Type B pancreatic cell (in vitro differentiated cells): ENCODE results near the gene GPR161. TPM values are rescaled to one million over a fixed set of nuclear protein-coding genes. Genes with fewer than 3 reads are reported as not detected.
"Not testable (repeated sequence)": the region's sequence is repeated elsewhere in the genome, so short reads cannot be mapped to it uniquely, and the experiment has no call there.

Experiments used
- DNase-seq: peaks from one replicate; pipeline ENCODE4 v3.0.0; 2021; ENCODE audit warnings: mixed read lengths; ENCODE audit not compliant: unreplicated experiment; ENCODE audit errors: extremely low spot score
- H3K27ac Mint-ChIP-seq: 2 replicates; pipeline ENCODE4 v1.8.0; 2021; ENCODE audit warnings: mild to moderate bottlenecking, mixed read lengths
- H3K27me3 Mint-ChIP-seq: 2 replicates; pipeline ENCODE4 v1.8.0; 2021; ENCODE audit warnings: mixed read lengths
- H3K36me3 Mint-ChIP-seq: 2 replicates; pipeline ENCODE4 v1.8.0; 2021; ENCODE audit warnings: mixed read lengths
- H3K4me1 Mint-ChIP-seq: one replicate; pipeline ENCODE4 v1.8.0; 2021; ENCODE audit warnings: mixed read lengths; ENCODE audit not compliant: unreplicated experiment
- H3K4me3 Mint-ChIP-seq: 2 replicates; pipeline ENCODE4 v1.8.0; 2021; ENCODE audit warnings: mild to moderate bottlenecking, mixed read lengths
- H3K9me3 Mint-ChIP-seq: 2 replicates; pipeline ENCODE4 v1.8.0; 2021; ENCODE audit warnings: mixed read lengths
- CTCF ChIP-seq: fragments of 200-600 bp; sonication (generic); conservative IDR thresholded peaks from 2 replicates; pipeline ENCODE4 v1.5.0; 2021; ENCODE audit warnings: antibody characterized with exemption, mild to moderate bottlenecking
- total RNA-seq: library from RNA; stranded (reverse); gene quantifications from 2 replicates; pipeline ENCODE4 v1.2.1, GENCODE V29; 2021; ENCODE audit warnings: low replicate concordance

GPR161 gene
- total RNA-seq, 1 donor from 2014 or later, result 32.6 TPM

DNA sequence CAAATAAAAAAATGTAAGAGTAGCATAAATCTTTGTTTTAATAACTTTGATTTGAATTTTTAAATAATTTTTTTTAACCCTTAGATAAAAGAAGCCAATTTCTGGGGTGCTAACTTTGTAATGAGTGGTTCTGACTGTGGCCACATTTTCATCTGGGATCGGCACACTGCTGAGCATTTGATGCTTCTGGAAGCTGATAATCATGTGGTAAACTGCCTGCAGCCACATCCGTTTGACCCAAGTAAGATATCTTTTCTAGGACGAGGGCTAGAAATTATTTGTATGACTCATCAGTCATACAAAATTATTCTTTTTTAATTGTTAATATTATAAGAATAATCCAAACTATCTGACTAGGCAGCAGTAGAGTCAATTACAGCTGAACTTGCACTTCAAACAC, 71.2 kb downstream of the GPR161 start:
- Mint-ChIP-seq H3K4me3 (no peak overlapping the region), H3K27me3 (no peaks in the 10 kb centered on the region), H3K4me1 (no peaks in the 10 kb centered on the region), H3K27ac (no peak overlapping the region), H3K36me3 (peaks cover 12% of the 10 kb centered on the region), H3K9me3 (no peaks in the 10 kb centered on the region)
- DNase-seq, result no peak
- TF ChIP-seq CTCF, result no peak

DNA sequence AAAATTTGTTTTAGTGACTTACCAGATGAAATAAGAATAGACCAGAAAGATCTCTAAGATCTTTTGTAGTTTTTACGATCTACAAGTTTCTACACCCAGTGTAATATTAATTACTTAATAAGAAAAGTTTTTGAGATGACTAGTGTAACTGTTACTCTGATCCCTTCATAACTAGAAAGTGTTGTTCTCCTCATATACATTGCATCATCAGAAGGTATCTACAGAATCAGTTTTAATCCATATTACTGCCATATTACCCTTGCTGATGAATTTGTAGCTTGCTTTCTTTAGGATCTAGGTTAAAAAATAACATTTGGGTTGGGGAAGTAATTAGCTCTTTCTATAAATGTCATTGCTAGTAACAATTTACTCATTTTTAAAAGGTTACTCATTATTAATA, 72.5 kb downstream of the GPR161 start:
- H3K4me1 Mint-ChIP-seq, result no peaks in the 10 kb centered on the region

DNA sequence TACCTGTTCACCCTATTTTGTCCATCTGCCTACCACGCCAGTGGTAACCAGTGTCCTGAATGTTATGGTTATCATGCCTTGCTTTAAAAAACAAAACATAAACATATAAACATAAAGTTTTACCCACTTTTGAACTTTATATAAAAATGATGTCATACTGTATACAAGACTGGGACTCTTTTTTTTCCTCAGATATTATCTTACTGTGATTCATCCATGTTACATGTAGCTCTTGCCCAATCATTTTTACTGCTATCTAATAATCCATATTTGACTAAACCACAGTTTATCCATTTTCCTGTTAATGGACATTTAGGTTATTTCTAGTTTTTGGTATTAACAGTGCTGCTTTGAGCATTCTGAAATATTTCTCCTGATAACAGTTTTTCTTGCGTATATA, 78.8 kb downstream of the GPR161 start:
- no peaks in the 10 kb centered on the region for H3K27me3 Mint-ChIP-seq
- H3K36me3 Mint-ChIP-seq, result peaks cover 8% of the 10 kb centered on the region
- H3K4me1 Mint-ChIP-seq, result no peaks in the 10 kb centered on the region
- TF ChIP-seq CTCF, result no peak
- H3K27ac Mint-ChIP-seq, result no peak overlapping the region
- no peak for DNase-seq
- H3K9me3 Mint-ChIP-seq, result no peaks in the 10 kb centered on the region
- H3K4me3 Mint-ChIP-seq, result no peak overlapping the region

More for the DNA sequence above, 72.5 kb downstream of the GPR161 start:
- DNase-seq, result no peak
- no peaks in the 10 kb centered on the region for H3K9me3 Mint-ChIP-seq
- peaks cover 12% of the 10 kb centered on the region for H3K36me3 Mint-ChIP-seq
- no peak overlapping the region for H3K4me3 Mint-ChIP-seq
- H3K27me3 Mint-ChIP-seq, result no peaks in the 10 kb centered on the region
- H3K27ac Mint-ChIP-seq, result no peak overlapping the region
- TF ChIP-seq CTCF, result no peak

- no peak for TF ChIP-seq CTCF
- no peak overlapping the region for H3K27ac Mint-ChIP-seq
- no peaks in the 10 kb centered on the region for H3K4me1 Mint-ChIP-seq
- peaks cover 8% of the 10 kb centered on the region for H3K36me3 Mint-ChIP-seq
- no peaks in the 10 kb centered on the region for H3K9me3 Mint-ChIP-seq
- no peak overlapping the region for H3K4me3 Mint-ChIP-seq
- H3K27me3 Mint-ChIP-seq, result no peaks in the 10 kb centered on the region
- DNase-seq, result no peak
Measured at GRCh38 chr1:168057355-168057754, 79.4 kb downstream of the GPR161 start.

- not testable (repeated sequence) for H3K4me1 Mint-ChIP-seq, H3K27me3 Mint-ChIP-seq, H3K27ac Mint-ChIP-seq, H3K36me3 Mint-ChIP-seq, H3K9me3 Mint-ChIP-seq, DNase-seq, H3K4me3 Mint-ChIP-seq
Measured at GRCh38 chr1:168056152-168056551, 80.6 kb downstream of the GPR161 start.

- no peak overlapping the region for H3K4me3 Mint-ChIP-seq
- no peaks in the 10 kb centered on the region for H3K27me3 Mint-ChIP-seq
- H3K9me3 Mint-ChIP-seq, result no peaks in the 10 kb centered on the region
- H3K4me1 Mint-ChIP-seq, result peaks cover 6% of the 10 kb centered on the region
- H3K27ac Mint-ChIP-seq, result no peak overlapping the region
- DNase-seq, result no peak
- TF ChIP-seq CTCF, result no peak
- H3K36me3 Mint-ChIP-seq, result peaks cover 9% of the 10 kb centered on the region
Measured at GRCh38 chr1:168054117-168054516, 82.6 kb downstream of the GPR161 start.
